ENCODE results near the gene MLYCD.

Gene MLYCD

GRCh38 chr16:83960521-83961249, 61.8 kb downstream of the MLYCD start:
- Histone ChIP-seq H3K4me1 (ENCODE audit: control extremely low read depth in 1 of 4, control insufficient read depth in 4 of 4, insufficient read depth in 4 of 4, low read length in 3 of 4) (no peaks in the 10 kb centered on the region), H3K27ac (ENCODE audit: insufficient read depth in 1 of 2, low read depth in 1 of 2, low read length in 2 of 2, poor library complexity in 1 of 2, severe bottlenecking in 2 of 2) (no peak overlapping the region), H3K27me3 (replicated peaks in 2 of 5; ENCODE audit: control insufficient read depth in 4 of 5, insufficient read depth in 5 of 5, low read length in 4 of 5) (peaks cover 0 to 8% (median 3%) of the 10 kb centered on the region in 5 experiments), H3K9me3 (ENCODE audit: control extremely low read depth in 1 of 5, control insufficient read depth in 4 of 5, insufficient read depth in 2 of 5, low read depth in 1 of 5, low read length in 4 of 5) (no peaks in the 10 kb centered on the region), H3K36me3 (ENCODE audit: control insufficient read depth in 4 of 4, insufficient read depth in 4 of 4, low read length in 3 of 4) (no peaks in the 10 kb centered on the region), H3K4me3 (ENCODE audit: control insufficient read depth in 1 of 7, extremely low read depth in 1 of 7, insufficient read depth in 4 of 7, low read depth in 2 of 7, low read length in 6 of 7) (no peak overlapping the region)
- DNase-seq: no peak
- 98% methylated on average over 22 of the region's 29 CpGs for WGBS (ENCODE audit: insufficient coverage)
- ChIA-PET CTCF (interaction anchor here (2.7 kb wide), 1 partner anchor 105 kb away, joined by 13 read pairs; no protein-coding TSS in a partner anchor), POLR2A (no interaction called here)

GRCh38 chr16:83961591-83961990, 62.7 kb downstream of the MLYCD start:
- POLR2A ChIA-PET: no interaction called here
- WGBS (ENCODE audit: insufficient coverage): 93% methylated on average over 4 of the region's 5 CpGs

GRCh38 chr16:83963277-83964119, 64.6 kb downstream of the MLYCD start:
- H3K9me3 ChIP-seq (ENCODE audit: control extremely low read depth in 1 of 5, control insufficient read depth in 4 of 5, insufficient read depth in 2 of 5, low read depth in 1 of 5, low read length in 4 of 5): no peaks in the 10 kb centered on the region
- peaks cover 0 to 15% (median 3%) of the 10 kb centered on the region in 5 experiments for H3K27me3 ChIP-seq (replicated peaks in 2 of 5; ENCODE audit: control insufficient read depth in 4 of 5, insufficient read depth in 5 of 5, low read length in 4 of 5)
- H3K4me1 ChIP-seq (ENCODE audit: control extremely low read depth in 1 of 4, control insufficient read depth in 4 of 4, insufficient read depth in 4 of 4, low read length in 3 of 4): no peaks in the 10 kb centered on the region
- no peaks in the 10 kb centered on the region for H3K36me3 ChIP-seq (ENCODE audit: control insufficient read depth in 4 of 4, insufficient read depth in 4 of 4, low read length in 3 of 4)
- ChIA-PET POLR2A (no interaction called here), CTCF (interaction anchor here (1.0 to 1.8 kb wide), 4 partner anchors 10 to 104 kb away, joined by 3 to 9 read pairs (median 4); no protein-coding TSS in a partner anchor)
- H3K27ac ChIP-seq (ENCODE audit: insufficient read depth in 1 of 2, low read depth in 1 of 2, low read length in 2 of 2, poor library complexity in 1 of 2, severe bottlenecking in 2 of 2): no peak overlapping the region
- 98% methylated on average over 21 of the region's 22 CpGs for WGBS (ENCODE audit: insufficient coverage)
- no peak overlapping the region for H3K4me3 ChIP-seq (ENCODE audit: control insufficient read depth in 1 of 7, extremely low read depth in 1 of 7, insufficient read depth in 4 of 7, low read depth in 2 of 7, low read length in 6 of 7)
- no peak for DNase-seq

More at GRCh38 chr16:83961591-83961990, 62.7 kb downstream of the MLYCD start:
- CTCF ChIA-PET: interaction anchor here (2.7 kb wide), 1 partner anchor 104 kb away, joined by 13 read pairs; no protein-coding TSS in a partner anchor
- no peaks in the 10 kb centered on the region for H3K9me3 ChIP-seq (ENCODE audit: control extremely low read depth in 1 of 5, control insufficient read depth in 4 of 5, insufficient read depth in 2 of 5, low read depth in 1 of 5, low read length in 4 of 5)
- H3K4me1 ChIP-seq (ENCODE audit: control extremely low read depth in 1 of 4, control insufficient read depth in 4 of 4, insufficient read depth in 4 of 4, low read length in 3 of 4): no peaks in the 10 kb centered on the region
- no peak for DNase-seq
- no peaks in the 10 kb centered on the region for H3K36me3 ChIP-seq (ENCODE audit: control insufficient read depth in 4 of 4, insufficient read depth in 4 of 4, low read length in 3 of 4)
- peaks cover 0 to 3% (median 0%) of the 10 kb centered on the region in 5 experiments for H3K27me3 ChIP-seq (replicated peaks in 2 of 5; ENCODE audit: control insufficient read depth in 4 of 5, insufficient read depth in 5 of 5, low read length in 4 of 5)
- H3K4me3 ChIP-seq (ENCODE audit: control insufficient read depth in 1 of 7, extremely low read depth in 1 of 7, insufficient read depth in 4 of 7, low read depth in 2 of 7, low read length in 6 of 7): no peak overlapping the region
- no peak overlapping the region for H3K27ac ChIP-seq (ENCODE audit: insufficient read depth in 1 of 2, low read depth in 1 of 2, low read length in 2 of 2, poor library complexity in 1 of 2, severe bottlenecking in 2 of 2)

- H3K36me3 ChIP-seq (ENCODE audit: control insufficient read depth in 4 of 4, insufficient read depth in 4 of 4, low read length in 3 of 4): no peaks in the 10 kb centered on the region
- H3K27ac ChIP-seq (ENCODE audit: insufficient read depth in 1 of 2, low read depth in 1 of 2, low read length in 2 of 2, poor library complexity in 1 of 2, severe bottlenecking in 2 of 2): no peak overlapping the region
- no peak for DNase-seq
- 95% methylated on average over 24 of the region's 26 CpGs for WGBS (ENCODE audit: insufficient coverage)
- H3K4me1 ChIP-seq (ENCODE audit: control extremely low read depth in 1 of 4, control insufficient read depth in 4 of 4, insufficient read depth in 4 of 4, low read length in 3 of 4): peaks cover 0 to 4% (median 0%) of the 10 kb centered on the region in 4 experiments
- ChIA-PET CTCF (interaction anchor here (0.9 to 1.8 kb wide), 5 partner anchors 79 to 106 kb away, joined by 3 to 9 read pairs (median 4); no protein-coding TSS in a partner anchor), POLR2A (no interaction called here)
- H3K4me3 ChIP-seq (ENCODE audit: control insufficient read depth in 1 of 7, extremely low read depth in 1 of 7, insufficient read depth in 4 of 7, low read depth in 2 of 7, low read length in 6 of 7): no peak overlapping the region
- peaks cover 0 to 27% (median 6%) of the 10 kb centered on the region in 5 experiments for H3K27me3 ChIP-seq (replicated peaks in 2 of 5; ENCODE audit: control insufficient read depth in 4 of 5, insufficient read depth in 5 of 5, low read length in 4 of 5)
- H3K9me3 ChIP-seq (ENCODE audit: control extremely low read depth in 1 of 5, control insufficient read depth in 4 of 5, insufficient read depth in 2 of 5, low read depth in 1 of 5, low read length in 4 of 5): no peaks in the 10 kb centered on the region
Measured at GRCh38 chr16:83964684-83965443, 65.9 kb downstream of the MLYCD start.

- CTCF ChIA-PET: interaction anchor here (1.0 to 1.8 kb wide), 5 partner anchors 79 to 105 kb away, joined by 3 to 9 read pairs (median 3); no protein-coding TSS in a partner anchor
- WGBS (ENCODE audit: insufficient coverage): 97% methylated on average over 36 of the region's 36 CpGs
- H3K9me3 ChIP-seq (ENCODE audit: control extremely low read depth in 1 of 5, control insufficient read depth in 4 of 5, insufficient read depth in 2 of 5, low read depth in 1 of 5, low read length in 4 of 5): no peaks in the 10 kb centered on the region
- H3K4me1 ChIP-seq (ENCODE audit: control extremely low read depth in 1 of 4, control insufficient read depth in 4 of 4, insufficient read depth in 4 of 4, low read length in 3 of 4): peaks cover 0 to 4% (median 0%) of the 10 kb centered on the region in 4 experiments
- POLR2A ChIA-PET: no interaction called here
- no peak overlapping the region for H3K27ac ChIP-seq (ENCODE audit: insufficient read depth in 1 of 2, low read depth in 1 of 2, low read length in 2 of 2, poor library complexity in 1 of 2, severe bottlenecking in 2 of 2)
- H3K36me3 ChIP-seq (ENCODE audit: control insufficient read depth in 4 of 4, insufficient read depth in 4 of 4, low read length in 3 of 4): no peaks in the 10 kb centered on the region
- peaks cover 0 to 34% (median 10%) of the 10 kb centered on the region in 5 experiments for H3K27me3 ChIP-seq (replicated peaks in 2 of 5; ENCODE audit: control insufficient read depth in 4 of 5, insufficient read depth in 5 of 5, low read length in 4 of 5)
- H3K4me3 ChIP-seq (ENCODE audit: control insufficient read depth in 1 of 7, extremely low read depth in 1 of 7, insufficient read depth in 4 of 7, low read depth in 2 of 7, low read length in 6 of 7): no peak overlapping the region
- DNase-seq: no peak
Measured at GRCh38 chr16:83965444-83966152, 66.7 kb downstream of the MLYCD start.

GRCh38 chr16:83966153-83966696, 67.3 kb downstream of the MLYCD start:
- POLR2A ChIA-PET: no interaction called here
- no peak for DNase-seq
- 100% methylated on average over 6 of the region's 13 CpGs for WGBS (ENCODE audit: insufficient coverage)
- Histone ChIP-seq H3K36me3 (ENCODE audit: control insufficient read depth in 4 of 4, insufficient read depth in 4 of 4, low read length in 3 of 4) (no peaks in the 10 kb centered on the region), H3K4me1 (ENCODE audit: control extremely low read depth in 1 of 4, control insufficient read depth in 4 of 4, insufficient read depth in 4 of 4, low read length in 3 of 4) (peaks cover 0 to 4% (median 0%) of the 10 kb centered on the region in 4 experiments), H3K4me3 (ENCODE audit: control insufficient read depth in 1 of 7, extremely low read depth in 1 of 7, insufficient read depth in 4 of 7, low read depth in 2 of 7, low read length in 6 of 7) (no peak overlapping the region), H3K9me3 (ENCODE audit: control extremely low read depth in 1 of 5, control insufficient read depth in 4 of 5, insufficient read depth in 2 of 5, low read depth in 1 of 5, low read length in 4 of 5) (no peaks in the 10 kb centered on the region), H3K27ac (ENCODE audit: insufficient read depth in 1 of 2, low read depth in 1 of 2, low read length in 2 of 2, poor library complexity in 1 of 2, severe bottlenecking in 2 of 2) (no peak overlapping the region), H3K27me3 (replicated peaks in 2 of 5; ENCODE audit: control insufficient read depth in 4 of 5, insufficient read depth in 5 of 5, low read length in 4 of 5) (peaks cover 0 to 40% (median 10%) of the 10 kb centered on the region in 5 experiments)
- CTCF ChIA-PET: interaction anchor here (1.0 kb wide), 1 partner anchor 104 kb away, joined by 3 read pairs; no protein-coding TSS in a partner anchor
